SK-N-SH treated with all-trans-retinoic acid at 6 μM for 48 hours (cell line): Measurements from ENCODE around the gene GSTP1.

Experiments
- ESRRG ChIP-seq: fragments of 250-450 bp; sonication (Bioruptor Pico); IDR thresholded peaks from 2 replicates; pipeline ENCODE4 v1.6.1; 2021; ENCODE audit warnings: mild to moderate bottlenecking
- GLIS3 ChIP-seq: fragments of 250-450 bp; sonication (Bioruptor Pico); IDR thresholded peaks from 2 replicates; pipeline ENCODE4 v1.5.0; 2020; ENCODE audit warnings: mild to moderate bottlenecking, moderate library complexity
- PPARA ChIP-seq: fragments of 250-450 bp; sonication (Bioruptor Pico); IDR thresholded peaks from 2 replicates; pipeline ENCODE4 v1.5.0; 2020; ENCODE audit warnings: mild to moderate bottlenecking, borderline replicate concordance
- RARB ChIP-seq: fragments of 250-450 bp; sonication (Bioruptor Pico); IDR thresholded peaks from 2 replicates; pipeline ENCODE4 v1.8.0; 2021; ENCODE audit warnings: mild to moderate bottlenecking, moderate library complexity
- TCF4 ChIP-seq: fragments of 250-450 bp; sonication (Bioruptor Pico); IDR thresholded peaks from 2 replicates; pipeline ENCODE4 v1.8.0; 2021; ENCODE audit warnings: mild to moderate bottlenecking, moderate library complexity, borderline replicate concordance
- TOX ChIP-seq: fragments of 250-450 bp; sonication (Bioruptor Pico); IDR thresholded peaks from 2 replicates; pipeline ENCODE4 v1.8.0; 2021; ENCODE audit warnings: mild to moderate bottlenecking, moderate library complexity, borderline replicate concordance
- ZC3H10 ChIP-seq: fragments of 250-450 bp; sonication (Bioruptor Pico); IDR thresholded peaks from 2 replicates; pipeline ENCODE4 v1.5.1; 2021; ENCODE audit warnings: mild to moderate bottlenecking, moderate library complexity
- ZFP3 ChIP-seq: fragments of 250-450 bp; sonication (Bioruptor Pico); IDR thresholded peaks from 2 replicates; pipeline ENCODE4 v1.5.0; 2020; ENCODE audit warnings: mild to moderate bottlenecking, moderate library complexity
- ZNF565 ChIP-seq: fragments of 450-650 bp; formaldehyde crosslinking; conservative IDR thresholded peaks from 2 replicates; pipeline ENCODE4 v1.5.0; 2020; ENCODE audit warnings: low read depth, mild to moderate bottlenecking, moderate library complexity
- ZNF8 ChIP-seq: fragments of 450-650 bp; formaldehyde crosslinking; IDR thresholded peaks from 2 replicates; pipeline ENCODE4 v1.5.0; 2020; ENCODE audit warnings: mild to moderate bottlenecking, moderate library complexity
- TF ChIP-seq, protein P1 (sequence below): fragments of 250-450 bp; sonication (Bioruptor Pico); IDR thresholded peaks from 2 replicates; pipeline ENCODE4 v1.5.1; 2020; ENCODE audit warnings: low read depth, mild to moderate bottlenecking, moderate library complexity
- TF ChIP-seq, protein P2 (sequence below): fragments of 250-450 bp; sonication (Bioruptor Pico); IDR thresholded peaks from 2 replicates; pipeline ENCODE4 v1.8.0; 2020; ENCODE audit warnings: mild to moderate bottlenecking, moderate library complexity, borderline replicate concordance
- TF ChIP-seq, protein P3 (sequence below): fragments of 250-450 bp; sonication (Bioruptor Pico); IDR thresholded peaks from 2 replicates; pipeline ENCODE4 v1.5.0; 2020; ENCODE audit warnings: mild to moderate bottlenecking, moderate library complexity

DNA sequence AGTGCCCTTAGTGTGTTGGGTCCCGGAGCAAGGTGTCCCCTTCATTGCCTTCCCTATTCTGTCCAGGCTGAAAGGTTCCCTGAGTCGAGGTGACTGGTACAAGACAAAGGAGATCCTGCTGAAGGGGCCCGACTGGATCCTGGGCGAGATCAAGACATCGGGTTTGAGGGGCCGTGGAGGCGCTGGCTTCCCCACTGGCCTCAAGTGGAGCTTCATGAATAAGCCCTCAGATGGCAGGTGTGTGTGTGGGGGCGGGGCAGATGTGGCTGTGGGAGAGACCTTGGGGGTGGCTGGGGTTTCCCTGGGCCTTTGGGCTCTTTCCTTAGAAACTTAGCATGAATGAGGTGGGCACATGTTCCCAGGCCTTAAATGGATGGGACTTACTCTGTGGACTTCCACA, 24.9 kb downstream of the GSTP1 start:
- TF ChIP-seq RARB (CRISPR knock-in tag) (no peak), GLIS3 (no peak), ESRRG (CRISPR knock-in tag) (no peak), ZC3H10 (CRISPR knock-in tag) (no peak), PPARA (CRISPR knock-in tag) (no peak), TCF4 (CRISPR knock-in tag) (no peak), TOX (CRISPR knock-in tag) (no peak), ZFP3 (CRISPR knock-in tag) (no peak), ZNF565 (CRISPR knock-in tag) (no peak), ZNF8 (CRISPR knock-in tag) (no peak)
- TF ChIP-seq, protein P1, sequence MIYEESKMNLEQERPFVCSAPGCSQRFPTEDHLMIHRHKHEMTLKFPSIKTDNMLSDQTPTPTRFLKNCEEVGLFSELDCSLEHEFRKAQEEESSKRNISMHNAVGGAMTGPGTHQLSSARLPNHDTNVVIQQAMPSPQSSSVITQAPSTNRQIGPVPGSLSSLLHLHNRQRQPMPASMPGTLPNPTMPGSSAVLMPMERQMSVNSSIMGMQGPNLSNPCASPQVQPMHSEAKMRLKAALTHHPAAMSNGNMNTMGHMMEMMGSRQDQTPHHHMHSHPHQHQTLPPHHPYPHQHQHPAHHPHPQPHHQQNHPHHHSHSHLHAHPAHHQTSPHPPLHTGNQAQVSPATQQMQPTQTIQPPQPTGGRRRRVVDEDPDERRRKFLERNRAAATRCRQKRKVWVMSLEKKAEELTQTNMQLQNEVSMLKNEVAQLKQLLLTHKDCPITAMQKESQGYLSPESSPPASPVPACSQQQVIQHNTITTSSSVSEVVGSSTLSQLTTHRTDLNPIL (CRISPR knock-in tag): no peak
- TF ChIP-seq, protein P2, sequence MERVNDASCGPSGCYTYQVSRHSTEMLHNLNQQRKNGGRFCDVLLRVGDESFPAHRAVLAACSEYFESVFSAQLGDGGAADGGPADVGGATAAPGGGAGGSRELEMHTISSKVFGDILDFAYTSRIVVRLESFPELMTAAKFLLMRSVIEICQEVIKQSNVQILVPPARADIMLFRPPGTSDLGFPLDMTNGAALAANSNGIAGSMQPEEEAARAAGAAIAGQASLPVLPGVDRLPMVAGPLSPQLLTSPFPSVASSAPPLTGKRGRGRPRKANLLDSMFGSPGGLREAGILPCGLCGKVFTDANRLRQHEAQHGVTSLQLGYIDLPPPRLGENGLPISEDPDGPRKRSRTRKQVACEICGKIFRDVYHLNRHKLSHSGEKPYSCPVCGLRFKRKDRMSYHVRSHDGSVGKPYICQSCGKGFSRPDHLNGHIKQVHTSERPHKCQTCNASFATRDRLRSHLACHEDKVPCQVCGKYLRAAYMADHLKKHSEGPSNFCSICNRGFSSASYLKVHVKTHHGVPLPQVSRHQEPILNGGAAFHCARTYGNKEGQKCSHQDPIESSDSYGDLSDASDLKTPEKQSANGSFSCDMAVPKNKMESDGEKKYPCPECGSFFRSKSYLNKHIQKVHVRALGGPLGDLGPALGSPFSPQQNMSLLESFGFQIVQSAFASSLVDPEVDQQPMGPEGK (CRISPR knock-in tag): no peak
- TF ChIP-seq, protein P3, sequence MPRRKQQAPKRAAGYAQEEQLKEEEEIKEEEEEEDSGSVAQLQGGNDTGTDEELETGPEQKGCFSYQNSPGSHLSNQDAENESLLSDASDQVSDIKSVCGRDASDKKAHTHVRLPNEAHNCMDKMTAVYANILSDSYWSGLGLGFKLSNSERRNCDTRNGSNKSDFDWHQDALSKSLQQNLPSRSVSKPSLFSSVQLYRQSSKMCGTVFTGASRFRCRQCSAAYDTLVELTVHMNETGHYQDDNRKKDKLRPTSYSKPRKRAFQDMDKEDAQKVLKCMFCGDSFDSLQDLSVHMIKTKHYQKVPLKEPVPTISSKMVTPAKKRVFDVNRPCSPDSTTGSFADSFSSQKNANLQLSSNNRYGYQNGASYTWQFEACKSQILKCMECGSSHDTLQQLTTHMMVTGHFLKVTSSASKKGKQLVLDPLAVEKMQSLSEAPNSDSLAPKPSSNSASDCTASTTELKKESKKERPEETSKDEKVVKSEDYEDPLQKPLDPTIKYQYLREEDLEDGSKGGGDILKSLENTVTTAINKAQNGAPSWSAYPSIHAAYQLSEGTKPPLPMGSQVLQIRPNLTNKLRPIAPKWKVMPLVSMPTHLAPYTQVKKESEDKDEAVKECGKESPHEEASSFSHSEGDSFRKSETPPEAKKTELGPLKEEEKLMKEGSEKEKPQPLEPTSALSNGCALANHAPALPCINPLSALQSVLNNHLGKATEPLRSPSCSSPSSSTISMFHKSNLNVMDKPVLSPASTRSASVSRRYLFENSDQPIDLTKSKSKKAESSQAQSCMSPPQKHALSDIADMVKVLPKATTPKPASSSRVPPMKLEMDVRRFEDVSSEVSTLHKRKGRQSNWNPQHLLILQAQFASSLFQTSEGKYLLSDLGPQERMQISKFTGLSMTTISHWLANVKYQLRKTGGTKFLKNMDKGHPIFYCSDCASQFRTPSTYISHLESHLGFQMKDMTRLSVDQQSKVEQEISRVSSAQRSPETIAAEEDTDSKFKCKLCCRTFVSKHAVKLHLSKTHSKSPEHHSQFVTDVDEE: no peak
